IPS-18a (cell line): ENCODE measurements around the gene HS3ST4.

ENCODE experiments used
- H3K27ac ChIP-seq: one replicate; pipeline ENCODE4 v1.5.1; 2013; ENCODE audit warnings: low read length
- H3K27me3 ChIP-seq: one replicate; pipeline ENCODE4 v1.6.1; 2013; ENCODE audit warnings: mild to moderate bottlenecking, low read length; ENCODE audit not compliant: control insufficient read depth, insufficient read depth
- H3K36me3 ChIP-seq: one replicate; pipeline ENCODE4 v1.6.1; 2013; ENCODE audit warnings: low read depth, low read length; ENCODE audit not compliant: control insufficient read depth
- H3K4me1 ChIP-seq: one replicate; pipeline ENCODE4 v1.6.1; 2013; ENCODE audit warnings: low read depth, low read length; ENCODE audit not compliant: control insufficient read depth
- H3K4me3 ChIP-seq: one replicate; pipeline ENCODE4 v1.5.1; 2013; ENCODE audit warnings: low read length
- H3K9ac ChIP-seq: one replicate; pipeline ENCODE4 v1.6.1; 2013; ENCODE audit warnings: mild to moderate bottlenecking, low read length, moderate library complexity
- H3K9me3 ChIP-seq: one replicate; pipeline ENCODE4 v1.6.1; 2013; ENCODE audit warnings: low read depth, low read length; ENCODE audit not compliant: control insufficient read depth

Gene HS3ST4

GRCh38 chr16:25783226-25783625 lies 91.5 kb downstream of the HS3ST4 start:
- H3K27ac ChIP-seq, result no peak overlapping the region
- H3K36me3 ChIP-seq, result no peaks in the 10 kb centered on the region
- no peak overlapping the region for H3K9ac ChIP-seq
- H3K27me3 ChIP-seq, result no peaks in the 10 kb centered on the region
- H3K4me3 ChIP-seq, result no peak overlapping the region
- peaks cover 7% of the 10 kb centered on the region for H3K4me1 ChIP-seq
- no peaks in the 10 kb centered on the region for H3K9me3 ChIP-seq

GRCh38 chr16:25785361-25785760 lies 93.6 kb downstream of the HS3ST4 start:
- H3K4me1 ChIP-seq, result peaks cover 7% of the 10 kb centered on the region
- H3K27ac ChIP-seq, result no peak overlapping the region
- H3K36me3 ChIP-seq, result no peaks in the 10 kb centered on the region
- no peak overlapping the region for H3K9ac ChIP-seq
- no peak overlapping the region for H3K4me3 ChIP-seq
- no peaks in the 10 kb centered on the region for H3K27me3 ChIP-seq
- H3K9me3 ChIP-seq, result no peaks in the 10 kb centered on the region

DNA sequence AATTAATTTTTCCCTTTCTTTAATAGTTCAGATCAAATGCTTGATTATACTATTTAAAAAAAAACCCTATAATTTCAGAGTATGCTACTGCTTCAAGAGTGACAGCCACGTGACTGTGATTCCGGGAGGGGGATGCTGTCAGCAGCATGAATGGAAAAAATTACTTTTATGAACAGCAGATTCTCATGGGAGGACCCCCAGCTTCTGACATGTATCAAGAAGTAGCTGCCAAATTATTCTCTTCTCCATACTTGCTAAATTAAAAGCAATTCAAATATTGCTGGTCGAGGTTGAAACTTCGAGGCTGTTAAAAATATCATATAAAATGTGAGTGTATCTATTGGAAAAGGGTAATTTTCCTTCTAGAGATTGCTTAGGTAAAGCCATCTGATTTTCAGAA lies 95.0 kb downstream of the HS3ST4 start:
- H3K27ac ChIP-seq, result no peak overlapping the region
- no peaks in the 10 kb centered on the region for H3K9me3 ChIP-seq
- H3K4me3 ChIP-seq, result no peak overlapping the region
- no peaks in the 10 kb centered on the region for H3K36me3 ChIP-seq
- H3K9ac ChIP-seq, result no peak overlapping the region
- no peaks in the 10 kb centered on the region for H3K27me3 ChIP-seq
- H3K4me1 ChIP-seq, result peaks cover 7% of the 10 kb centered on the region

DNA sequence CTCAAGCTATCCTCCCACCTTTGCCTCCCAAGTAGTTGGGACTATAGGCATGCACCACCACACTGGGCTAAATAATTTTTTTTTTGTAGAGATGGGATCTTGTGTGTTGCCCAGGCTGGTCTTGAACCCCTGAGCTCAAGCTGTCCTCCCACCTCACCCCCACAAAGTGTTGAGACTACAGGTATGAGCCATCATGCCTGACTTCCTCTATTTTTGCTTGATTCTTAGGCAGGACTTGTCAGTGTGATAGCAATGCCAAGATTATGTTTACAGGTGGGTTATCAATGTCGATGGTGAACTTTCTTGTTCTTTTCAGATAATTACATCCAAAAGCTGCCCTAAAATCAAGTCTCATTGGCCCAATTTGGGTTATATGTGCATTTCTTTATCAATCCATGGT lies 96.9 kb downstream of the HS3ST4 start:
- Histone ChIP-seq H3K9ac (no peak overlapping the region), H3K27me3 (no peaks in the 10 kb centered on the region), H3K9me3 (no peaks in the 10 kb centered on the region), H3K4me3 (no peak overlapping the region), H3K27ac (no peak overlapping the region), H3K4me1 (no peaks in the 10 kb centered on the region), H3K36me3 (no peaks in the 10 kb centered on the region)

DNA sequence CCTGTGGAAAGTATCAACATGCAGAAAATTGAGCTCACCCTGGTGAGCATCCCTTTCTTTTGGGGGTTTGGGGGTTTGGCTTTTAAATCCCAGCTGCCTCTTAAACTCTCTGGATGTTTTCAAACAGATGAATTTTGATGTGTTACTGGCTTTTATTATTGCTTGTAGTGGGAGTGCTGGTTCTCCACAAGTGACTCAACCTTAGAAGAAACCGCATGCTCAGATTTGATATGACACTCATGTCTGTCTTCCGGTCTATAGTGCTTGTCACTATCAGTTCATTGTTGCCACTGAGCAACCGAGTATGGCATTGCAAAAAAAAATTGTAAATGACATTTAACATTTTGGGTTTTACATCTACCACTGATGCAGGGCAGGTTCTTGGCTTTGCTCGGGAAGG lies 104.5 kb downstream of the HS3ST4 start:
- Histone ChIP-seq H3K27me3 (no peaks in the 10 kb centered on the region), H3K9me3 (no peaks in the 10 kb centered on the region), H3K36me3 (no peaks in the 10 kb centered on the region), H3K4me1 (no peaks in the 10 kb centered on the region), H3K9ac (no peak overlapping the region), H3K4me3 (no peak overlapping the region), H3K27ac (no peak overlapping the region)

GRCh38 chr16:25798065-25798464 lies 106.3 kb downstream of the HS3ST4 start:
- Histone ChIP-seq H3K4me1 (no peaks in the 10 kb centered on the region), H3K27me3 (no peaks in the 10 kb centered on the region), H3K36me3 (no peaks in the 10 kb centered on the region), H3K27ac (no peak overlapping the region), H3K9ac (no peak overlapping the region), H3K9me3 (no peaks in the 10 kb centered on the region), H3K4me3 (no peak overlapping the region)

- H3K9me3 ChIP-seq, result no peaks in the 10 kb centered on the region
- H3K9ac ChIP-seq, result no peak overlapping the region
- H3K27ac ChIP-seq, result no peak overlapping the region
- H3K36me3 ChIP-seq, result no peaks in the 10 kb centered on the region
- no peak overlapping the region for H3K4me3 ChIP-seq
- no peaks in the 10 kb centered on the region for H3K4me1 ChIP-seq
- H3K27me3 ChIP-seq, result no peaks in the 10 kb centered on the region
These were observed 108.1 kb downstream of the HS3ST4 start for GRCh38 chr16:25799816-25800215.

- no peak overlapping the region for H3K4me3 ChIP-seq
- H3K27ac ChIP-seq, result no peak overlapping the region
- H3K9ac ChIP-seq, result no peak overlapping the region
- no peaks in the 10 kb centered on the region for H3K9me3 ChIP-seq
- H3K4me1 ChIP-seq, result no peaks in the 10 kb centered on the region
- H3K27me3 ChIP-seq, result no peaks in the 10 kb centered on the region
- no peaks in the 10 kb centered on the region for H3K36me3 ChIP-seq
These were observed 120.5 kb downstream of the HS3ST4 start for GRCh38 chr16:25812215-25812614.

- H3K27ac ChIP-seq, result no peak overlapping the region
- no peaks in the 10 kb centered on the region for H3K36me3 ChIP-seq
These were observed 125.5 kb downstream of the HS3ST4 start for GRCh38 chr16:25817295-25817694.

DNA sequence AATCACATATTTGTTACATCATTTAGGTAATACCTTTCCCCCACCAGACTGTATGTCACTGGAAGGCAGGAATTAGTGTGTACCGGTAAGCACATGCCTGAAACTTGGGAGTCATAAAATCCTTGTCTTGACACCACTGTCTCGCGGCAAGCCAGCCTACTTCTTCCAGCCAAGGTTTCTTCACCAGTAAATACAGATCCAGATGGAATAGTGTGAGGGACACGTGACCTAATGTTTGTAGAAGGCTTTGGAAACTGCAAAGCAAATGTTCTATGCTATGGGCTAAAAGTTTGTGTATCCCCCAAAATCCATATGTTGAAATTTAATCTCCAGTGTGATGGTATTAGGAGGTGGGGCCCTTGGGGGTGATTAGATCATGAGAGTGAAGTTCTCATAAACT lies 126.1 kb downstream of the HS3ST4 start:
- Histone ChIP-seq H3K4me1 (no peaks in the 10 kb centered on the region), H3K4me3 (no peak overlapping the region), H3K27me3 (no peaks in the 10 kb centered on the region), H3K36me3 (no peaks in the 10 kb centered on the region), H3K9me3 (no peaks in the 10 kb centered on the region), H3K9ac (no peak overlapping the region), H3K27ac (no peak overlapping the region)

More at GRCh38 chr16:25817295-25817694, 125.5 kb downstream of the HS3ST4 start:
- Histone ChIP-seq H3K4me3 (no peak overlapping the region), H3K9ac (no peak overlapping the region), H3K4me1 (no peaks in the 10 kb centered on the region), H3K27me3 (no peaks in the 10 kb centered on the region), H3K9me3 (no peaks in the 10 kb centered on the region)

DNA sequence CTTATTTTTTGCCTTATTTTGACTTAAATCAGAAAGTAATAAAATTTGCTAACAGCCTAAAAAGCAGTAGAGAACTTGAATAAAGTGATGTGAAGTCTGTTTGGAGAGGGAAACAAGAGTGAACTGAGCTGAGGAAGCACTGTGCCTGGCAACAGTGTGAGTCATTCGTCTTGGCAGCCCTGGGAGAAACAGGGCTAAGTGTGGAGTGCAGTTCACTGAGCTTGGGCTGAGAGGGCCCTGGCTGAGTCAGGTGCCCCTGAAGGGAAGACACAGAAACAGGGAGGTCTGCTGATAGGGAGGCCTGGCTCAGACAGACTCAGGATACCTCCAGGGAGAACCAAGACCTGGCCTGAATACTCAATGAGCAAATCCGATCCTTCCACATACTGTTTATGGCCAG lies 132.1 kb downstream of the HS3ST4 start:
- Histone ChIP-seq H3K4me1 (no peaks in the 10 kb centered on the region), H3K27me3 (no peaks in the 10 kb centered on the region), H3K36me3 (no peaks in the 10 kb centered on the region), H3K9me3 (peaks cover 3% of the 10 kb centered on the region), H3K27ac (no peak overlapping the region), H3K4me3 (no peak overlapping the region), H3K9ac (no peak overlapping the region)

GRCh38 chr16:25827709-25828108 lies 135.9 kb downstream of the HS3ST4 start:
- H3K4me3 ChIP-seq, result no peak overlapping the region
- no peak overlapping the region for H3K9ac ChIP-seq
- no peaks in the 10 kb centered on the region for H3K4me1 ChIP-seq

More at GRCh38 chr16:25827709-25828108, 135.9 kb downstream of the HS3ST4 start:
- Histone ChIP-seq H3K9me3 (peaks cover 6% of the 10 kb centered on the region), H3K27ac (no peak overlapping the region), H3K27me3 (no peaks in the 10 kb centered on the region), H3K36me3 (no peaks in the 10 kb centered on the region)
